ENCODE data around the gene REG1A.

The REG1A gene, protein sequence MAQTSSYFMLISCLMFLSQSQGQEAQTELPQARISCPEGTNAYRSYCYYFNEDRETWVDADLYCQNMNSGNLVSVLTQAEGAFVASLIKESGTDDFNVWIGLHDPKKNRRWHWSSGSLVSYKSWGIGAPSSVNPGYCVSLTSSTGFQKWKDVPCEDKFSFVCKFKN

DNA sequence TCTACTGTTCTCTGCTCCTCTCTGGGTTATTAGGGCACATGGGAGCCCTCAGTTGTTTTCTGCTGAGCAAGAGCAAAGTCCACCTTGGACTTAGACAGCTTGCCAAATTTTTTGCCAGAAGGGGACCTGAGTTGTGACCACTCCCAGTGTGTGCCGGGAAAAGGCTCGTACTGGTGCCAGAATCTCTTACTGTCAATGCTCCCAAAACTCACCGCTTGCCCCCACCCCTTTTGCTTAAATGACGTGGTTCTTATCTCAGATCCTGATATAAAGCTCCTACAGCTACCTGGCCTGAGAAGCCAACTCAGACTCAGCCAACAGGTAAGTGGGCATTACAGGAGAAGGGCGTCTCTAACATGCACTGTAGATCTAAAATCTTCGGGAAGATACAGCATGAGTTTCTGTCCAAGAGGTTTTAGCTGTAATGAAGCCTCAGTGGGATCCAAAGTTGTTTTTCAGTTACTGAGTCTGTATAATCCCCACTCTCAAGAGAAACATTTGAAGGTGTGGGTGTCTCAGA is at the start of gene REG1A:
REG1A (plus strand) TSS at position 295 of the 520 bp plus-strand sequence. CDS start 374 bp downstream, outside the sequence.
- DNase-seq (ENCODE audit: low read depth, low spot score), result no peak

DNA sequence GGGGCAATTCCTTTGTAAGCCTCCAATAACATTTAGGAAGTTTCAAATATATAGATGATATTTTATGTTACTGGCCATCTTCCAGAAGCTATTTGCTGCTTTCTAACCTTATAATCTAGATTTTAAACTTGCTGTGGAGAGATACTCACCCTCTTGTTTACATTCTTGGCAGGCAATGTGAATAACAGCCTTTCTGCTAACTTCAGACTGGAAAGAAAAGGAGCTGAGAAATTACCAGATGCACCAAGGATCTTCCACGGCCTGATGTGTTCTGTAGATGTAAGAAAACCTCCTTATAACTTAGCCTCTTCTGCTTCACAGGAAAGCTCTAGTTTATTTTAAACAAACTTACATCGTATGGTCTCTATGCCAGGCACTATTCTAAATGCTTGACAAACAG is 49.2 kb upstream of the REG1A start:
- no peak for DNase-seq (ENCODE audit: low read depth, low spot score)

DNA sequence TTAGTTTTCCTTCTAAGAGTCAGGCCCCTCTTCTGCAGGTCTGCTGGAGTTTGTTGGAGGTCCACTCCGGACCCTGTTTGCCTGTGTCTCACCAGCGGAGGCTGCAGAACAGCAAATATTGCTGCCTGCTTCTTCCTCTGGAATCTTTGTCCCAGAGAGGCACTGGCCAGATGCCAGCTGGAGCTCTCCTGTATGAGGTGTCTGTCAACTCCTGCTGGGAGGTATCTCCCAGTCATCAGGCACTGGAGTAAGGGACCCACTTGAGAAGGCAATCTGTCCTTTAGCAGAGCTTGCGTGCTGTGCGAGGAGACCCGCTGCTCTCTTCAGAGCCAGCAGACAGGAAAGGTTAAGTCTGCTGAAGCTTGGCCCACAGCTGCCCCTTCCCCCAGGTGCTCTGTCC is 37.3 kb upstream of the REG1A start:
- no peak for DNase-seq (ENCODE audit: low read depth, low spot score)

DNA sequence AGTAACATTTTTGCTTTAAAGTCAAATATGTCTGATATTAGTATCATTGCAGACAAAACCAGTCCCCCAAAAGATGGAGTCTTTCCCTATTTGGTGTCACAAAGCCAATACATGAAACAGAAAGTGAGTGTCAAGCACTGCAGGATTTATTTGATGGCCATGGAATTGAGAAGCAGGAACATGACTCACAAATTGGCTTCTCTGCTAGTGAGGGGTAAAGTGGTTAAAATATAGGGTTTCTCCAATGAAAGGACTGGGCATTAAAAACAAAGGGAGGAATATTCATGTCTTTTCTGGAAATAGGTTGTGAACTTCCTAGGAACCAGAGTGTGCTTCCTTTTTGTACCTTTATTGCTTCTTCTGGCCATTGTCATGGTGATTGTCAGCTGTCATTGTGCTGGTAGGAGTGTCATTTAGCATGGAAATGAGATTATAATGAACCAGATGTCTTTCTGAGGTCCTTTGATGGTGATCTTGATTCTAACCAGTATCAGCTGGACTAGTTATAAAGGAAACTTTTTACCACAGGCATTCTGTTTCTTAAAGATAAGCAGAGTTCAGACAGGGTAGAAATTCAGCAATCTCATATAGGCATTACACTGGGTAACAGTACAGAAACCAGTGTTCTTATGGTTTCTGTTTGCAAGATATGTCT is 36.6 kb upstream of the REG1A start:
- no peak for DNase-seq (ENCODE audit: low read depth, low spot score)

DNA sequence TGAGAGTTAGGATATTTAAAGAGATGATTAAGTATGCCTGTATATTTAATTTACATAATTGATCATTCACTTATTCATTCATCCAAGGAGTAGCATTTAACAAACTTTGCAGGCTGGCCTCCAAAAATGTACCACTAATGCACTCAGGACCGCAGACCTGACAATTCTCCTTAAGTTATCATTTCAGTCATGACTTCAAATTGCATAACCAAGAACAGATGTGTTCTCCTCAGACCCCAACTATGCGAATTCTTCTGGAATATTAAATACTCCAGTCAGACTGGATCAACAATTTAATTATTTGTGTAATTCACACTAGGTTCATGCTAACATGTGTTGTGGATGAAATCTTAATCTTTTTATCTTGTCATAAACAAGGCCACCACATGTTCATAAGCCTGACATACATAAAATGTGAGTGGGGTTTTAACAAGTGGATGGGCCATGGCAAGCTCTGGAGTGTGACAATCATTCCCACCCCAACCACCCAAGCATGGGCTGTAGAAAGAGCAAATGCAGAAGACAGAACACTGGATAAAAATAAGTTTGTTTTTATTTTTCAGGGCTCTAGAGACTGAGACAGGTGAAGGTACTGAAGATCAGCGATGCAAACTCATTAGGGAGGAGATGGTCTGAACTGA is 35.7 kb upstream of the REG1A start:
- DNase-seq (ENCODE audit: low read depth, low spot score), result no peak

DNA sequence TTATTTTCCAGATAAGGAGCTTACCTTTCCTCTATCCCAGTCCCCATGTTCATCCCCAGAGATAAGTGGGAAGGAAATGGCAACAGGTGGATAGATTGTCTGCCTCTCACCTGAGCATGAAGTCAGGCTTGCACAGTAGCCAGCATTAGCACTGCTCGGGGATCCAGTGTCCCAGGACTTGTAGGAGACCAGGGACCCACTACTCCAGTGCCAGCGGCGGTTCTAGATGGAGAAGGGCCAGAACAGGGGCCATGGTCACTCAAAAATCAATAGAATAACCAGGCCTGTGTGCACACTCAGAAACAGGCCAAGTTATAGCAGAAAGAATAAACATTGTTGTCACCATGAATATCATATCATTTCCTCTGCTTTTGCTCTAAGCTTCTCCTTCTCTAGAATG is 34.9 kb upstream of the REG1A start:
- DNase-seq (ENCODE audit: low read depth, low spot score), result no peak

DNA sequence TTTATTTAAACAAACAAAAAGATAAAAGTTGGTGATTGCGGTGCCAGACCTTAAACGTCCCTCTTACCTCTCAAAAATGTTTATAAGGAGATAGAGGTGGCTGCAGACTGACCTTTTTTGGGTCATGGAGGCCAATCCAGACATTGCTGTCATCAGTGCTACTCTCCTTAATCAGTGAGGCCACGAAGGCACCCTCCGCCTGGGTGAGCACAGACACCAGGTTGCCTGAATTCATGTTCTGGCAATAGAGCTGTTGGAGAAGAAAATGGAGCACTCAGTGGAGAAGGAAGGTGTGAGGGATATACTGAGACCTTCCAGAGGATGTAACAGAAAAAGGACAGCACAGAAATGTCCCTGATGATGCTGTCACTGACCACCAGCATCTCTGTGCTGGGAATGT is 34.0 kb upstream of the REG1A start:
- DNase-seq (ENCODE audit: low read depth, low spot score), result no peak

DNA sequence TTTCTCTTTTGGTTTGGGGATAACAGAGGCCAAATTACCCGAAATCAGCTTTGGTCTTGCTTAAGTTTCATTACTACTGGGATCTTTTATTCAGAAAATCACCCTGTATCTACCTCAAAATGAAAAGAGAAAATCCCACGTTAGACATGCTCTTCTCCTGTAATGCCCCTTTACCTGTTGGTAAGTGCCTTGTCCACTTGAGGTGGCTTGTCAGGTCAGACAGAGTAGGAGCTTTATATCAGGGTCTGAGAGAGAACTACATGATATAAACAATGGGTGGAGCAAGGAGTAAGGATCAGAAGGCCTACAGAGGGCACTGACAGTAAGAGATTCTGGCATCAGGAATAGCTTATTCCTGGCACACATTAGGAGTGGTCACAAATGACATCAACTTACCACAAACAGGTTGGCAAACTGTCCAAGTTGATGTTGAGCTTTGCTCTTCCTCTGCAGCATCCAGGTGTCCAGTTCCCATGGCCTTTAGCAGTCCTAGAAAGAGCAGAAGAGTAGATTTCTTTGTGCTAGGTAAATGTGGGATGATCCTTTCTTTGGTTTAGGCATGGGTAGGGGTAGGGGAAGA is 32.4 kb upstream of the REG1A start, which contains the start of gene REG1B:
REG1B (minus strand) TSS at position 209 of the 580 bp plus-strand sequence. CDS start 381 bp downstream, outside the sequence.
- no peak for DNase-seq (ENCODE audit: low read depth, low spot score)

DNA sequence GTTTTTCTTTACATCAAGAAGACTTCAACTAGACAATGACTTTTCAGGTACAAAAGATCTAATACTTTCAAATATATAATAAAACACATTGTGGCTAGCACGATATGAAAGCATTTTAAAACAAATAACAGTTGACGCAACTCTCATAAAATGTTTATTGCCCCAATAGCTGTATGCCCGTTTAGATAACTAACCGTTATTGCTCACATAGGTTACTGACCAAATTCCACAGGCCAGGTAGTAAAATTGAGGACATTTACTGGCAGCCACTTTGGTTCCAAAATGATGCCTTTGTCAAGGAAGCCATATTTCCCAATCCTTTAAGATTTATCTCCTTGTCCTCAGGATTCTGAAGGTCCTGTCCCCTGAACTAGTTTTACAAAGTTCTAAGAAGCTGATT is 29.6 kb upstream of the REG1A start:
- no peak for DNase-seq (ENCODE audit: low read depth, low spot score)

DNA sequence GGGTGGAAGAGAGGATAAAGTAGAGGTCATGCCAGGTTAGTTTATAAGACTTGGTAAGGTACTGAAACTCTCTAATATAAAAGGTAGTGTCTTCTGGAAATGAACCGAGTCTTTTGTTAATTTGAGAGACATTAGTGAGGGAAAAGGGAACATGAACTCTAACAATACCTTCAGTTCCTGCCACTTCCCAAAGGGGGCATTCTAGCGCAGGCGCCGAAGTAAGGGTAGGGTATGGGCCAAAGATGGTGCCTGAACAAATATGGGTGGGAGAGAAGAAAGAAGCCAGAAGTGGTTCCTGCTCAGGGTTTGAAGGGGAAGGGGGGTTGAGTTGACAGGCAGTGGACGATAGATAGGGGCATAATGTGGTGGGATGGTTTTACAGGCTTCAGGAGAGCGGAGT is 22.4 kb upstream of the REG1A start:
- no peak for DNase-seq (ENCODE audit: low read depth, low spot score)

DNA sequence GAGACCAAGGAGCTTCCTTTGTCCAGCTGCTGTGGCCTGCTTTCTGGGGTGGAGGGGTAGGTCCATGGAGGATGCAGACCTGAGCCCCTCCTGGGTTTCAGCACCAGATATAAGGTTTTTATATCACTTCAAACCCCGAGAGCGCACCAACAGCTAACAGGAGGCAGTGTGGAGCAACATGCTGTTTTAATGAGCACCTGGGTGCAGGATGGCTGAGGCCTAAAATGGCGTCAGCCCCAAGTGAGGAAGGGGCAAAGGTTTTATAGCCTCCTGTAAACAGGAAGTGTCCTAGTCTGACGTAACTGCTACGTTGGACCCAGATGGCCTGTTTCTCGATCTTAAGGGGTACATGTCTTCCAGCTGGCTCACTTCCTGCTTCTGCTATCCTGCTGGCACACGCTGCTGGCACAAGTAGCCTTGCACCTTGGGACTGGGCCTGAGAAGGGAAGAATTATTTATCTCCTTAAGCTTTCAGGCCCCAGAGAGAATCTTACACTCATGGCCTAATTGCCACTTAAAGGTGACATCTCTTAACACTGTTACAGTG is 21.1 kb upstream of the REG1A start:
- no peak for DNase-seq (ENCODE audit: low read depth, low spot score)

DNA sequence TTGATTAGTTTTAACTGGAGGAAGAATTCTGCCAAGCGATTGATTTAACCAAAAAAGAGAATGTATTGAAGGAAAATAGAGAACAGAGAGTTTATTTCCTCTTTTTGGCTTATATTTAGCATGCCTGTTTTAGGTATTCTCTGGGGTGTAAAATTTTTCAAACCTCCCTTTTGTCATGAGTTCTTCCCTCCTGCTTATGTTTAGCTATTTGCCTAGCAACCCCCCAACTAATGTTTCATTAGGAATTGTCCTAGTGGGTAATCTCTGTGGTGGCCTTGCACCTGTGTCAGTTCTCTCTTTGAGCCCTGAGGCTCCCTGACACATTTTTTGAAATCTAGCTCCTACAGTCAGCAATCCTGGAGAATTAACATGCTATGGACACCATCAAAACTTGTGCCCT is 20.0 kb upstream of the REG1A start:
- no peak for DNase-seq (ENCODE audit: low read depth, low spot score)

DNA sequence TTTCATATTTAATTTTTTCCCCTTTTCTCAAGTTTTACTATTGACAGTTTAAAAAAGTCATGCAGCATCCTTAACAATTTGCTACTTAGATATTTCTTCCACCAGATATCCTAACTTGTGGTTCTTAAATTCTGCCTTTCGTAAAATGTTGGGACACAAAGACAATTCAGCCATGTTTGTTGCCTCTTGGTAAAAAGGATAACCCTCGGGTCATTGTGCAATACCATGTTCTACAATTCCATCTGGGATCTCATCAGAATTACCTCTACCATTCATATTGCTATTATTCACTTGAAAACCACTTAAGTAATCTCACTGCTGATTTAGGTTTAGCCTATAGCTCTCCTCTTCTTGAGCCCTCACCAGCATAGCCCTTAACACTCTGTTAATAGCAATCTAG is 19.3 kb upstream of the REG1A start:
- no peak for DNase-seq (ENCODE audit: low read depth, low spot score)

DNA sequence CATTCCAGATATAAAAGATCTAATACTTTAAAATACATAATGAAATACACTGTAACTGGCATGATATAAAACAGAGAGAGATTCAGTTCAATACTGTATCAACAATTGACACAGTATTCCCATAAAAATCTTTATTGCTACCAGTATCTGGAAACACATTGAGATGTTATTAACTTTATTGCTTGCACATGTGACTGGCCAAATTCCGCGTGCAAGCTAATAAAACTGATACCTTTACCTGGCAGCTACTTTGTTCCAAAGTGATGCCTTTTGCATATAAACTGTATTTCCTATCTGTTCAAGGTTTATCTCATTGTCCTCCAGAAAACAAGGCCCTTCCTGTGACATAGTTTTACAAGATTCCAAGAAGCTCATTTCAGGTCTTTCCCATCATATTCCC is 17.1 kb upstream of the REG1A start:
- DNase-seq (ENCODE audit: low read depth, low spot score), result no peak

DNA sequence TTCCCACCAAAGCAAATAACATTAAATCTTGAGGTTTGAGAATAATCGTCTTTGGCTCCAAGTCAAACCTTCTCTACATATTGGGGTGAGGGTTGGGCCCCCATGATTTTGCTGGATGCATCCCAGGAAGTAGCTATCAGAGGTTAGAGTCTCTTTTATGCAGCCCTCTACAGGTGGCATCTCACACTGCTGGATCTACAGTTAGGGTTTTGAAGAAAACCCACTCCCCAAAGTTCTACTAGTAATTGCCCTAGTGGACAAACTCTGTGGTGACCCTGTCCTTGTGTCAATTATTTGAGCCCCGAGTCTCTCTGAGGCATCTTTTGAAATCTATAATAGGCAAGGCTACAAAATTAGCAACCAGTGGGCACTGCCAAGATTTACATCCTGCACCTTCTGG is 15.0 kb upstream of the REG1A start:
- no peak for DNase-seq (ENCODE audit: low read depth, low spot score)

DNA sequence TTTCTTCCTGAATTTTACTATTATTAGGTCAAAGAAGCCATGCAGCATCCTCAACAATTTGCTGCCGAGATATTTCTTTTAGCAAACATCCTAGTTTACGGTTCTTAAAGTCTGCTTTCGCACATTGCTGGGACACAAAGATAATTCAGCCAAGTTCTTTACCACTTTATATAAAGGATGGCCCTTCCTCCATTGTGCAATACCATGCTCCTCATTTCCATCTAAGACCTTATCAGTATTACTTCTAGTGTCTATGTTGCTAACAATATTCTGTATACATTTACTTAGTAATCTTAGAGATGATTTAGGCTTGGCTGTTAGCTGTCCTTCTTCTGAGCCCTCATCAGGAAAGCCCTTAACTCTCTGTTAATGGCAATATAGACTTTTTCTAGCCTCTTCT is 8.0 kb upstream of the REG1A start:
- no peak for DNase-seq (ENCODE audit: low read depth, low spot score)

DNA sequence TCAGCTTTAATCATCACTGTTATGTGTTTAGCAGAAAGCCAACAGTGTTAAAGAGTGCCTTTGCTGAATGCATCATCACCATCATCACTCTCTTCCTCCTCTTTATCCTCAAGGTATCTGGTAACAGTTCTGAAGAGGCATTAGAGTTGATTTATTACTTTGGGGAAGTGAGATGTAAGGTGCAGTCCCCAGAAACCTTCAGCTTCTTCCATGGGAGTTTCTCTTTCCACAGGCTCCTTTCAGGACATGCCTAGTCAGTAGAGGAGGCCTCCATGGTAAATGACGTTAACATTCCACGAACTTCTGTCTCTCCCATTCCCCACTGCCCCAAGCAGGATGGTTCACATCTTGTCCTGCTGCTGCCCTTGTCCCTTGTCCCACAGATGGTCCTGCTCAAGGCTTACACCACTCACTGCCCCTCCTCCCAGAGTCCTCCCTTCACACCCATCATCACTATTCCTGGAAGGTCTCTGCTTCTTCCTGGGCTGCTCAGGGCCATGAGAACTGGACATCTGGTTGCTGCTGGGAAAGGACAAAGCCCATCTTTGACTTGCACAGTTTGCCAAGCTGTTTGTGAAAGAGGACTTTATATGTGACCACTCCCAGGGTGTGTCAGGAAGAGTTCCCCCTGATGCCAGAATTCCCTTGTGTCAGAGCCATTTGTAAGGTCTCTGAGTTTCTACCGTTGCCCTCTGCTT is 5.3 kb upstream of the REG1A start:
- DNase-seq (ENCODE audit: low read depth, low spot score), result no peak

DNA sequence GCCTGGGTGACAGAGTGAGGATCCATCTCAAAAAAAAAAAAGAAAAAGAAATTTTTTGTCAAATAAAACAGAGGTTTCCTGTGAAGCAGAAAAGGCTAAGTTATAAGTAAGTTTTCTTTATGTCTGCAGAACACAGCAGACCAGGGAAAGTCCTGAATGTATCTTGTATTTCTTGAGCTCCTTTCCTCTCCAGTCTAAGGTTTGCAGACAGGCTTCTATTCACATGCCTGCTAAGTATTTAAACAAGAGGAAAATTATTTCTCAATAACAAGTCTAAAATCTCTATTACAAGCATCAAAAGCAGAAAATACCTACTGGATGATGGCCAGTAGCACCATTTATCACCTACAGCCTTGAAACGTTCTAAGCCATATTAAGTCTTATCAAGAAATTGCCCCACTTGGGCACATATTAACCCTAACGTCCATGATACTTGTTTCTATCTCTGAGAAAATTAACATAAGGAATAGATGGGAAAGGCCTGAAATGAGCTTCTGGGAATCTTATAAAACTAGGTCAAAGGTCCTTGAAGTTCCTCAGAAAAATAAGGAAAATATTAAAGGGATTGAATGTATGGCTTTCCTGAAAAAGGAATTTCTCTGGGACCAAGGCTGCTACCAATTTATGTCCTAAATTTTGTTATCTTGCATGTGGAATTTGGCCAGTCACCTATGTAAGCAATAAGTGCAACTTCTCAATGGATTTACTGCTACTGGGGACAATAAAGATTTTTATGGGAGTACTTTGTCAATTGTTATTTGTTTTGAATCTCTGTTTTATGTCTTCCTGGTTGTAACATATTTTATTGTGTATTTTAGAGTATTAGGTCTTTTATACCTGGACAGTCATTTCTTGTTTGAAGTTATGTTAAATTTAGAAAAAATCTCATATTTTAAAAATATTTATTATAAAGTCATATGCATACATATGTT is 3.0 kb upstream of the REG1A start:
- DNase-seq (ENCODE audit: low read depth, low spot score), result no peak

DNA sequence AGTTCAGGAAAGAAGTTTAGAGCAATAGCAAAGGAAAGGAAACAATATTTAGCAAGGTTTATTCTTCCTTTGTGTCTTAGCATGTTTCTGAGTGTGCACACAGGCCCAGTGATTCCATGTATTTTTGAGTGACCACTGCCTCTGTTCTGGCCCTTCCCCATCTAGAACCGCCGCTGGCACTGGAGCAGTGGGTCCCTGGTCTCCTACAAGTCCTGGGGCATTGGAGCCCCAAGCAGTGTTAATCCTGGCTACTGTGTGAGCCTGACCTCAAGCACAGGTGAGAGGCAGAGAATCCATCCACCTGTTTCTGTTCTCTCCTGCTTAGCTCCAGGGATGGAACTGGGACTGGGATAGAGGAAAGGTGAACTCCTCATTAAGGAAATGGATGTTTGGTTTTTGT is 2.4 kb downstream of the REG1A start:
- DNase-seq (ENCODE audit: low read depth, low spot score), result no peak

DNA sequence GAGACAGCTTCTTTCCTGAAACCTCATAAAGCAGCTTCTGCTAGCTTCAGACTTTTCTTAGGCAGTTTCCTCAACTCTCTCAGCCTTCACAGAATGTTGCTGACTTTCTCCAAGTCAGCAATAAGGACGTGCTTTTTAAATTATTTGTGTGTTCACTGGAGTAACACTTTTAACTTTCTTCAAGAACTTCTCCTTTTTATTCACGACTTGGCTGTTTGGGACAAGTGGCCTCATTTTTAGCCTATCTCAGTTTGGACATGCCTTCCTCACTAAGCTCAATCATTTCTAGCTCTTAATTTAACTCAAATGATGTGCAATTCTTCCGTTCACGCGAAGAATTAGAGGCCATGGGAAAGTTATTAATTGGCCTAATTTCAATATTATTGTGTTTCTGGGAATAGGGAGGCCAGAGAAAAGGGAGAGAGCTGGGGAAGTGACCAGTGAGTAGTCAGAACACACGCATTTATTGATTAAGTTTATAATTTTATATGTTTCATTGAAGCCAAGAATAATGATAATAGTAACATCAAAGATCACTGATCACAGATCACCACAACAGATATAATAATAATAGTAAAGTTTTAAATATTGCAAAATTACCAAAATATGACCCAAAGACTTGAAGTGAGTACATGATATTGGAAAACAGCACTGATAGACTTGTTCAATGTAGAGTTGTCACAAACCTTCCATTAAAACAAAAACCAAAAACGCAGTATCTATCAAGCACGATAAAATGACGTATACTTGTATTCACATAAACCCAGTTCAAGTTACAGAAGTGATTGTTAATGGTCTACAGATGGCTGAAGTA is 4.8 kb downstream of the REG1A start:
- no peak for DNase-seq (ENCODE audit: low read depth, low spot score)
